HCT116 (cell line): ENCODE data around the gene SPDEF. TPM values are rescaled to one million over a fixed set of nuclear protein-coding genes. Genes with fewer than 3 reads are reported as not detected.

ENCODE experiments used
- ATAC-seq: fragments of 200-7000 bp; cut with Tn5 transposase; 2 replicates; pipeline ENCODE4 v1.9.1; 2020; ENCODE audit warnings: mild to moderate bottlenecking, moderate library complexity
- BruUV-seq: library from RNA; stranded (reverse); fragments of 400-500 nt; replicated peaks from 2 replicates; lab custom pipeline; 2021; lab: Mats Ljungman, UMichigan
- CTCF ChIA-PET: fragments of 300-600 bp; sonication (Branson Sonifier 250); formaldehyde crosslinking; loops from one replicate; lab custom pipeline; 2021; ENCODE audit warnings: antibody characterized with exemption; lab: Charles Lee
- POLR2A ChIA-PET: fragments of 300-600, 350-600 bp; sonication (Branson Sonifier 250); formaldehyde crosslinking; loops from one replicate; lab custom pipeline; 2021; ENCODE audit warnings: antibody characterized with exemption; lab: Charles Lee
- RAD21 ChIA-PET, 2 experiments: fragments of 300-600 bp; sonication (Branson Sonifier 250); formaldehyde crosslinking; loops; one replicate each; lab custom pipeline; 2023; ENCODE audit warnings: low total read pairs in 2 of 2; ENCODE audit not compliant: uncharacterized antibody in 2 of 2, unreplicated experiment in 2 of 2, low non-redundant PET in 1 of 2; lab: Charles Lee
- DNase-seq: peaks from one replicate; pipeline ENCODE4 v3.0.0-alpha.2; 2010; ENCODE audit warnings: low read depth, low spot score
- H2AFZ ChIP-seq: fragments of 200-600 bp; shearing (Covaris generic), sonication (generic); 2 replicates; pipeline ENCODE4 v1.6.1; 2017; ENCODE audit warnings: low read depth, mixed run types, mixed read lengths, antibody characterized with exemption, low read length; ENCODE audit not compliant: poor library complexity, severe bottlenecking
- H3K27ac ChIP-seq: 2 replicates; pipeline ENCODE4 v1.5.1; 2012; ENCODE audit warnings: low read depth, low read length
- H3K27me3 ChIP-seq: fragments of 200-600 bp; sonication (generic); 2 replicates; pipeline ENCODE4 v1.6.1; 2016; ENCODE audit warnings: mixed run types, low read length, mixed read lengths; ENCODE audit not compliant: insufficient read depth
- H3K36me3 ChIP-seq, 2 experiments: fragments of 200-500 bp in 1 of 2; fragments of 200-600 bp in 1 of 2; sonication (Bioruptor generic) in 1 of 2; sonication (generic) in 1 of 2; 2 replicates each; pipeline versions ENCODE4 v1.5.1 to v1.6.1; 2014 to 2016; ENCODE audit warnings: low read length in 2 of 2, inconsistent platforms in 1 of 2, mixed read lengths in 1 of 2, mixed run types in 1 of 2; ENCODE audit not compliant: insufficient read depth in 2 of 2, control insufficient read depth in 1 of 2
- H3K4me1 ChIP-seq, 2 experiments: fragments of 200-600 bp in 1 of 2; sonication (generic) in 1 of 2; 2 replicates each; pipeline versions ENCODE4 v1.5.1 to v1.6.1; 2012 to 2017; ENCODE audit warnings: low read length in 2 of 2, inconsistent platforms in 1 of 2, mild to moderate bottlenecking in 1 of 2, mixed read lengths in 1 of 2, mixed run types in 1 of 2, moderate library complexity in 1 of 2; ENCODE audit not compliant: insufficient read depth in 2 of 2, control insufficient read depth in 1 of 2
- H3K4me2 ChIP-seq: fragments of 200-600 bp; sonication (generic); 2 replicates; pipeline ENCODE4 v1.6.1; 2017; ENCODE audit warnings: mixed run types, low read length, mixed read lengths
- H3K4me3 ChIP-seq, 2 experiments: fragments of 200-600 bp in 1 of 2; sonication (generic) in 1 of 2; replicated peaks in 1 of 2; 2 replicates each; pipeline ENCODE4 v1.5.1; 2011 to 2016; ENCODE audit warnings: low read length in 2 of 2, control low read depth in 1 of 2, low read depth in 1 of 2, mild to moderate bottlenecking in 1 of 2, mixed read lengths in 1 of 2, mixed run types in 1 of 2
- H3K79me2 ChIP-seq: fragments of 200-600 bp; sonication (generic); 2 replicates; pipeline ENCODE4 v1.6.1; 2017; ENCODE audit warnings: mild to moderate bottlenecking, mixed run types, low read length, moderate library complexity, mixed read lengths; ENCODE audit not compliant: insufficient read depth
- H3K9ac ChIP-seq: fragments of 200-600 bp; sonication (generic); 2 replicates; pipeline ENCODE4 v1.6.1; 2016; ENCODE audit warnings: low read length, mixed read lengths
- H3K9me2 ChIP-seq: fragments of 200-600 bp; sonication (generic), shearing (Covaris generic); 2 replicates; pipeline ENCODE4 v1.6.1; 2017; ENCODE audit warnings: mixed run types, mild to moderate bottlenecking, moderate library complexity; ENCODE audit not compliant: insufficient read depth
- H3K9me3 ChIP-seq, 2 experiments: fragments of 200-500 bp in 1 of 2; fragments of 200-600 bp in 1 of 2; sonication (Bioruptor generic) in 1 of 2; sonication (generic) in 1 of 2; 2 replicates each; pipeline ENCODE4 v1.6.1; 2014 to 2017; ENCODE audit warnings: low read length in 2 of 2, mixed read lengths in 2 of 2, inconsistent platforms in 1 of 2, low read depth in 1 of 2, mild to moderate bottlenecking in 1 of 2, mixed run types in 1 of 2, moderate library complexity in 1 of 2; ENCODE audit not compliant: control insufficient read depth in 1 of 2, insufficient read depth in 1 of 2
- H4K20me1 ChIP-seq: fragments of 200-600 bp; sonication (generic), shearing (Covaris generic); 2 replicates; pipeline ENCODE4 v1.6.1; 2017; ENCODE audit warnings: mixed run types, mild to moderate bottlenecking, moderate library complexity; ENCODE audit not compliant: insufficient read depth
- CBX3 ChIP-seq: IDR thresholded peaks from 2 replicates; pipeline ENCODE4 v1.6.1; 2012; ENCODE audit warnings: low read depth
- CEBPB ChIP-seq: IDR thresholded peaks from 2 replicates; pipeline ENCODE4 v1.6.1; 2012; ENCODE audit warnings: low read depth
- EGR1 ChIP-seq: IDR thresholded peaks from 2 replicates; pipeline ENCODE4 v1.6.1; 2012; ENCODE audit warnings: low read depth
- ELF1 ChIP-seq: IDR thresholded peaks from 2 replicates; pipeline ENCODE4 v1.6.1; 2012; ENCODE audit warnings: low read depth, borderline replicate concordance
- EZH2phosphoT487 ChIP-seq: fragments of 200-600 bp; IDR thresholded peaks from 2 replicates; pipeline ENCODE4 v1.6.1; 2018; ENCODE audit warnings: antibody characterized with exemption, borderline replicate concordance
- FOSL1 ChIP-seq: IDR thresholded peaks from 2 replicates; pipeline ENCODE4 v1.6.1; 2012; ENCODE audit warnings: low read depth
- POLR2A ChIP-seq: IDR thresholded peaks from 2 replicates; pipeline ENCODE4 v1.7.0; 2011; ENCODE audit warnings: borderline replicate concordance; ENCODE audit not compliant: insufficient read depth, insufficient read length; ENCODE audit errors: extremely low read depth
- POLR2AphosphoS5 ChIP-seq: IDR thresholded peaks from 2 replicates; pipeline ENCODE4 v1.6.1; 2011; ENCODE audit warnings: mild to moderate bottlenecking, low read depth, low read length, moderate library complexity
- SIN3A ChIP-seq: IDR thresholded peaks from 2 replicates; pipeline ENCODE4 v1.6.1; 2012; ENCODE audit warnings: low read depth
- SP1 ChIP-seq: IDR thresholded peaks from 2 replicates; pipeline ENCODE4 v1.6.1; 2012; ENCODE audit warnings: low read depth
- TCF7L2 ChIP-seq: IDR thresholded peaks from 2 replicates; pipeline ENCODE4 v1.7.0; 2011; ENCODE audit warnings: borderline replicate concordance, inconsistent platforms; ENCODE audit not compliant: insufficient read depth, insufficient read length; ENCODE audit errors: extremely low read depth
- YY1 ChIP-seq: IDR thresholded peaks from 2 replicates; pipeline ENCODE4 v1.6.1; 2011; ENCODE audit warnings: low read length, low read depth, moderate library complexity, mild to moderate bottlenecking; ENCODE audit not compliant: insufficient replicate concordance; ENCODE audit errors: extremely low read depth
- ZFX ChIP-seq: fragments of 450-650 bp; IDR thresholded peaks from 2 replicates; pipeline ENCODE4 v1.6.1; 2017
- ZNF274 ChIP-seq: fragments of 200-500 bp; sonication (Bioruptor generic); IDR thresholded peaks from 2 replicates; pipeline ENCODE4 v1.6.1; 2014; ENCODE audit warnings: mild to moderate bottlenecking, low read depth, low read length, inconsistent platforms
- intact Hi-C: fragments of 100-400 bp; cut with micrococcal nuclease; formaldehyde crosslinking; loops from 2 replicates; pipeline ENCODE4 v1.10.0; 2022
- total RNA-seq: library from RNA; stranded (reverse); gene quantifications from one replicate; pipeline ENCODE4 v1.2.1, GENCODE V29; 2021; ENCODE audit not compliant: unreplicated experiment
- TF ChIP-seq, protein P1 (sequence below): IDR thresholded peaks from 2 replicates; pipeline ENCODE4 v1.6.1; 2012
- TF ChIP-seq, protein P2 (sequence below), 3 experiments: fragments of 200-600 bp in 1 of 3; sonication (generic) in 1 of 3; IDR thresholded peaks in 2 of 3; conservative IDR thresholded peaks in 1 of 3; 2 replicates each; pipeline ENCODE4 v1.5.1; 2012 to 2017; ENCODE audit warnings: low read depth in 2 of 3, low read length in 2 of 3, antibody characterized with exemption in 1 of 3, borderline replicate concordance in 1 of 3, control low read depth in 1 of 3, mild to moderate bottlenecking in 1 of 3, mixed read lengths in 1 of 3, mixed run types in 1 of 3, moderate library complexity in 1 of 3; ENCODE audit not compliant: insufficient read depth in 1 of 3
- TF ChIP-seq, protein P3 (sequence below): IDR thresholded peaks from 2 replicates; pipeline ENCODE4 v1.6.1; 2012; ENCODE audit warnings: low read depth
- TF ChIP-seq, protein P4 (sequence below): IDR thresholded peaks from 2 replicates; pipeline ENCODE4 v1.6.1; 2012

Gene SPDEF
- total RNA-seq, 1 experiment from 2014 or later: 0.39 TPM

DNA sequence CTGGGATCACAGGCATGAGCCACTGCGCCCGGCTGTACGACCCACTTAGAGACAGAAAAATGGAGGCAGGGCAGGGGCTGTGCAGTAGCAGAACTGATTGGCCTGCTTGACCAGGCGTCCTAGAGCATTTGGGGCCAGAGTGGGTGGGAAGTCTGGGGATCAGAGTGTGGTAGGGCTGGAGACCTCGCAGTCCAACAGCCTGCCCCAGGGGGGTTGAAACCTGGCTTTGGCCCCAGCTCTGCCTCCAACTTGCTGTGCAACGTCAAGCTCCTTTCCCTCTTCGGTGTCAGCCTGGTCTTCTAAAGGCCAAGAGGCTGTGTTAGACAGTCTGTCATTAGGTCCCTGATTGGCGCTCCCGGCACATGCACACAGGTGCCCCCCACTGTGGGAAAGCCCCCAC, 15.3 kb upstream of the SPDEF start:
- H4K20me1 ChIP-seq: no peaks in the 10 kb centered on the region
- no peaks in the 10 kb centered on the region for H3K79me2 ChIP-seq
- no peak for TF ChIP-seq ELF1
- no peak for TF ChIP-seq EGR1
- TF ChIP-seq, protein P1, sequence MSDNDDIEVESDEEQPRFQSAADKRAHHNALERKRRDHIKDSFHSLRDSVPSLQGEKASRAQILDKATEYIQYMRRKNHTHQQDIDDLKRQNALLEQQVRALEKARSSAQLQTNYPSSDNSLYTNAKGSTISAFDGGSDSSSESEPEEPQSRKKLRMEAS: no peak
- TF ChIP-seq, protein P2, sequence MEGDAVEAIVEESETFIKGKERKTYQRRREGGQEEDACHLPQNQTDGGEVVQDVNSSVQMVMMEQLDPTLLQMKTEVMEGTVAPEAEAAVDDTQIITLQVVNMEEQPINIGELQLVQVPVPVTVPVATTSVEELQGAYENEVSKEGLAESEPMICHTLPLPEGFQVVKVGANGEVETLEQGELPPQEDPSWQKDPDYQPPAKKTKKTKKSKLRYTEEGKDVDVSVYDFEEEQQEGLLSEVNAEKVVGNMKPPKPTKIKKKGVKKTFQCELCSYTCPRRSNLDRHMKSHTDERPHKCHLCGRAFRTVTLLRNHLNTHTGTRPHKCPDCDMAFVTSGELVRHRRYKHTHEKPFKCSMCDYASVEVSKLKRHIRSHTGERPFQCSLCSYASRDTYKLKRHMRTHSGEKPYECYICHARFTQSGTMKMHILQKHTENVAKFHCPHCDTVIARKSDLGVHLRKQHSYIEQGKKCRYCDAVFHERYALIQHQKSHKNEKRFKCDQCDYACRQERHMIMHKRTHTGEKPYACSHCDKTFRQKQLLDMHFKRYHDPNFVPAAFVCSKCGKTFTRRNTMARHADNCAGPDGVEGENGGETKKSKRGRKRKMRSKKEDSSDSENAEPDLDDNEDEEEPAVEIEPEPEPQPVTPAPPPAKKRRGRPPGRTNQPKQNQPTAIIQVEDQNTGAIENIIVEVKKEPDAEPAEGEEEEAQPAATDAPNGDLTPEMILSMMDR (IDR thresholded peaks at IDR 0.05 in 2 of 3, conservative IDR thresholded peaks at IDR 0.05 in 1 of 3; ENCODE audit: borderline replicate concordance in 1 of 3, insufficient read depth in 1 of 3, low read depth in 2 of 3, low read length in 2 of 3): no peak
- TF ChIP-seq, protein P3, sequence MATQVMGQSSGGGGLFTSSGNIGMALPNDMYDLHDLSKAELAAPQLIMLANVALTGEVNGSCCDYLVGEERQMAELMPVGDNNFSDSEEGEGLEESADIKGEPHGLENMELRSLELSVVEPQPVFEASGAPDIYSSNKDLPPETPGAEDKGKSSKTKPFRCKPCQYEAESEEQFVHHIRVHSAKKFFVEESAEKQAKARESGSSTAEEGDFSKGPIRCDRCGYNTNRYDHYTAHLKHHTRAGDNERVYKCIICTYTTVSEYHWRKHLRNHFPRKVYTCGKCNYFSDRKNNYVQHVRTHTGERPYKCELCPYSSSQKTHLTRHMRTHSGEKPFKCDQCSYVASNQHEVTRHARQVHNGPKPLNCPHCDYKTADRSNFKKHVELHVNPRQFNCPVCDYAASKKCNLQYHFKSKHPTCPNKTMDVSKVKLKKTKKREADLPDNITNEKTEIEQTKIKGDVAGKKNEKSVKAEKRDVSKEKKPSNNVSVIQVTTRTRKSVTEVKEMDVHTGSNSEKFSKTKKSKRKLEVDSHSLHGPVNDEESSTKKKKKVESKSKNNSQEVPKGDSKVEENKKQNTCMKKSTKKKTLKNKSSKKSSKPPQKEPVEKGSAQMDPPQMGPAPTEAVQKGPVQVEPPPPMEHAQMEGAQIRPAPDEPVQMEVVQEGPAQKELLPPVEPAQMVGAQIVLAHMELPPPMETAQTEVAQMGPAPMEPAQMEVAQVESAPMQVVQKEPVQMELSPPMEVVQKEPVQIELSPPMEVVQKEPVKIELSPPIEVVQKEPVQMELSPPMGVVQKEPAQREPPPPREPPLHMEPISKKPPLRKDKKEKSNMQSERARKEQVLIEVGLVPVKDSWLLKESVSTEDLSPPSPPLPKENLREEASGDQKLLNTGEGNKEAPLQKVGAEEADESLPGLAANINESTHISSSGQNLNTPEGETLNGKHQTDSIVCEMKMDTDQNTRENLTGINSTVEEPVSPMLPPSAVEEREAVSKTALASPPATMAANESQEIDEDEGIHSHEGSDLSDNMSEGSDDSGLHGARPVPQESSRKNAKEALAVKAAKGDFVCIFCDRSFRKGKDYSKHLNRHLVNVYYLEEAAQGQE: no peak
- TF ChIP-seq TCF7L2: no peak
- no peak for TF ChIP-seq POLR2A
- TF ChIP-seq POLR2AphosphoS5: no peak
- no peak for TF ChIP-seq SIN3A
- no peak for TF ChIP-seq ZNF274
- TF ChIP-seq, protein P4, sequence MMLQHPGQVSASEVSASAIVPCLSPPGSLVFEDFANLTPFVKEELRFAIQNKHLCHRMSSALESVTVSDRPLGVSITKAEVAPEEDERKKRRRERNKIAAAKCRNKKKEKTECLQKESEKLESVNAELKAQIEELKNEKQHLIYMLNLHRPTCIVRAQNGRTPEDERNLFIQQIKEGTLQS: no peak
- TF ChIP-seq CBX3: no peak
- no peak for TF ChIP-seq EZH2phosphoT487
- TF ChIP-seq SP1: no peak
- TF ChIP-seq FOSL1: no peak
- TF ChIP-seq YY1: no peak
- no peak for TF ChIP-seq CEBPB
- no peak for TF ChIP-seq ZFX
- intact Hi-C loops: no loop called here
- no peaks in the 10 kb centered on the region for H3K9me3 ChIP-seq
- ATAC-seq (no peak), DNase-seq (no peak)
- no TSS peak for BruUV-seq
- no peak overlapping the region for H3K9ac ChIP-seq
- H2AFZ ChIP-seq: no peak overlapping the region
- H3K36me3 ChIP-seq: no peaks in the 10 kb centered on the region
- CTCF ChIA-PET: no interaction called here
- H3K4me1 ChIP-seq: peaks cover 0 to 21% of the 10 kb centered on the region in 2 experiments; a peak in 2 of 4 replicates
- RAD21 ChIA-PET: no interaction called here
- POLR2A ChIA-PET: no interaction called here
- H3K27me3 ChIP-seq: no peaks in the 10 kb centered on the region
- H3K27ac ChIP-seq: no peak overlapping the region
- H3K4me2 ChIP-seq: no peak overlapping the region
- no peak overlapping the region for H3K4me3 ChIP-seq
- H3K9me2 ChIP-seq: no peaks in the 10 kb centered on the region
